A673 (cell line): ENCODE results near the gene CDX1. TPM values are rescaled to one million over a fixed set of nuclear protein-coding genes. Genes with fewer than 3 reads are reported as not detected.

Source experiments
- BruUV-seq: library from RNA; stranded (reverse); fragments of 400-500 nt; replicated peaks from 2 replicates; lab custom pipeline; 2021; lab: Mats Ljungman, UMichigan
- CTCF ChIA-PET: fragments of 300-600 bp; sonication (Branson Sonifier 250); formaldehyde crosslinking; loops from one replicate; lab custom pipeline; 2022; ENCODE audit warnings: antibody characterized with exemption; lab: Charles Lee
- POLR2A ChIA-PET: fragments of 300-600 bp; sonication (Branson Sonifier 250); formaldehyde crosslinking; loops from one replicate; lab custom pipeline; 2022; ENCODE audit warnings: antibody characterized with exemption; ENCODE audit not compliant: low non-redundant PET; lab: Charles Lee
- DNase-seq: peaks from one replicate; pipeline ENCODE4 v3.0.0-alpha.2; 2015; ENCODE audit warnings: low spot score
- H3K27ac ChIP-seq: fragments of 200-600 bp; sonication (generic); 2 replicates; pipeline ENCODE4 v1.5.1; 2016; ENCODE audit warnings: mixed run types, low read depth, mild to moderate bottlenecking, mixed read lengths, antibody characterized with exemption, low read length; ENCODE audit not compliant: poor library complexity, severe bottlenecking
- H3K27me3 ChIP-seq: fragments of 200-600 bp; sonication (generic); replicated peaks from 2 replicates; pipeline ENCODE4 v1.6.1; 2017; ENCODE audit warnings: mixed run types, low read depth, mild to moderate bottlenecking, mixed read lengths, antibody characterized with exemption, low read length; ENCODE audit not compliant: insufficient read depth, poor library complexity
- H3K36me3 ChIP-seq: fragments of 200-600 bp; sonication (generic); 2 replicates; pipeline ENCODE4 v1.6.1; 2016; ENCODE audit warnings: mixed run types, mild to moderate bottlenecking, mixed read lengths, antibody characterized with exemption, low read length; ENCODE audit not compliant: insufficient read depth, poor library complexity, severe bottlenecking
- H3K4me1 ChIP-seq: fragments of 200-600 bp; sonication (generic); 2 replicates; pipeline ENCODE4 v1.6.1; 2017; ENCODE audit warnings: mixed run types, mild to moderate bottlenecking, mixed read lengths, antibody characterized with exemption, low read length; ENCODE audit not compliant: insufficient read depth, poor library complexity, severe bottlenecking
- H3K4me3 ChIP-seq: fragments of 200-600 bp; sonication (generic); 2 replicates; pipeline ENCODE4 v1.5.1; 2016; ENCODE audit warnings: low read depth, mixed run types, mild to moderate bottlenecking, mixed read lengths, low read length; ENCODE audit not compliant: poor library complexity, severe bottlenecking
- H3K9me3 ChIP-seq: fragments of 200-600 bp; sonication (generic); 2 replicates; pipeline ENCODE4 v1.6.1; 2016; ENCODE audit warnings: mixed run types, low read depth, mild to moderate bottlenecking, mixed read lengths, antibody characterized with exemption, low read length; ENCODE audit not compliant: poor library complexity, severe bottlenecking
- CTCF ChIP-seq: fragments of 300-800, 200-600 bp; sonication (generic); conservative IDR thresholded peaks from 2 replicates; pipeline ENCODE4 v1.5.1; 2017; ENCODE audit warnings: low read depth, mild to moderate bottlenecking, antibody characterized with exemption, low read length, moderate library complexity, mixed read lengths
- EZH2 ChIP-seq: fragments of 200-600 bp; sonication (generic); IDR thresholded peaks from 2 replicates; pipeline ENCODE4 v1.6.1; 2017; ENCODE audit warnings: borderline replicate concordance, low read depth, mild to moderate bottlenecking, mixed read lengths, antibody characterized with exemption, low read length; ENCODE audit not compliant: poor library complexity, severe bottlenecking
- intact Hi-C: fragments of 100-400 bp; cut with micrococcal nuclease; formaldehyde crosslinking; loops from one replicate; pipeline ENCODE4 v1.10.0; 2022; ENCODE audit not compliant: unreplicated experiment
- total RNA-seq: library from RNA; stranded (reverse); gene quantifications from 2 replicates; pipeline ENCODE4 v1.2.3, GENCODE V29; 2021

The CDX1 gene
- total RNA-seq, 1 experiment from 2014 or later: not detected

- no peak overlapping the region for H3K27ac ChIP-seq
- no peaks in the 10 kb centered on the region for H3K4me1 ChIP-seq
- intact Hi-C loops: loop anchor here (5.0 kb wide), 1 partner anchor 224 kb away; no protein-coding TSS in a partner anchor
- no peak for TF ChIP-seq CTCF
- TF ChIP-seq EZH2: no peak
- ChIA-PET POLR2A (no interaction called here), CTCF (no interaction called here)
- H3K4me3 ChIP-seq: no peak overlapping the region
- H3K27me3 ChIP-seq: no peaks in the 10 kb centered on the region
- no peaks in the 10 kb centered on the region for H3K9me3 ChIP-seq
- DNase-seq: no peak
- no peaks in the 10 kb centered on the region for H3K36me3 ChIP-seq
- no TSS peak for BruUV-seq
These were observed 49.7 kb downstream of the CDX1 start for GRCh38 chr5:150215979-150216944.

- no TSS peak for BruUV-seq
- H3K9me3 ChIP-seq: no peaks in the 10 kb centered on the region
- TF ChIP-seq CTCF (no peak), EZH2 (no peak)
- H3K36me3 ChIP-seq: no peaks in the 10 kb centered on the region
- H3K27ac ChIP-seq: no peak overlapping the region
- no peaks in the 10 kb centered on the region for H3K4me1 ChIP-seq
- no peak overlapping the region for H3K4me3 ChIP-seq
- CTCF ChIA-PET: no interaction called here
- intact Hi-C loops: loop anchor here (5.0 kb wide), 1 partner anchor 225 kb away; no protein-coding TSS in a partner anchor
- POLR2A ChIA-PET: no interaction called here
- DNase-seq: no peak
- H3K27me3 ChIP-seq: no peaks in the 10 kb centered on the region
These were observed 50.5 kb downstream of the CDX1 start for GRCh38 chr5:150217038-150217437.

- POLR2A ChIA-PET: no interaction called here
- H3K27ac ChIP-seq: no peak overlapping the region
- H3K27me3 ChIP-seq: no peaks in the 10 kb centered on the region
- intact Hi-C loops: loop anchor here (1.0 to 5.0 kb wide), 5 partner anchors 57 to 581 kb away; no protein-coding TSS in a partner anchor
- no TSS peak for BruUV-seq
- H3K9me3 ChIP-seq: no peaks in the 10 kb centered on the region
- H3K4me3 ChIP-seq: no peak overlapping the region
- no peaks in the 10 kb centered on the region for H3K4me1 ChIP-seq
- no peaks in the 10 kb centered on the region for H3K36me3 ChIP-seq
- CTCF ChIA-PET: interaction anchor here (1.0 kb wide), 1 partner anchor 384 kb away, joined by 5 read pairs; no protein-coding TSS in a partner anchor
- DNase-seq: peak; percentile 88
- no peak for TF ChIP-seq EZH2
- TF ChIP-seq CTCF: peak; percentile 88
These were observed 51.5 kb downstream of the CDX1 start for GRCh38 chr5:150217873-150218692.
